PC-9 (cell line): Measurements from ENCODE around the gene PSMC2. TPM values are rescaled to one million over a fixed set of nuclear protein-coding genes. Genes with fewer than 3 reads are reported as not detected.
A peak's percentile ranks its signal among the peaks of the same experiment; 100 is the strongest.

Experiments
- BruUV-seq: library from RNA; stranded (reverse); fragments of 400-500 nt; replicated peaks from 2 replicates; lab custom pipeline; 2021; lab: Mats Ljungman, UMichigan
- CTCF ChIA-PET: fragments of 300-600 bp; sonication (Branson Sonifier 250); formaldehyde crosslinking; loops from one replicate; lab custom pipeline; 2022; ENCODE audit warnings: antibody characterized with exemption; lab: Charles Lee
- POLR2A ChIA-PET: fragments of 300-600 bp; sonication (Branson Sonifier 250); formaldehyde crosslinking; loops from one replicate; lab custom pipeline; 2022; ENCODE audit warnings: antibody characterized with exemption; ENCODE audit not compliant: unreplicated experiment; lab: Charles Lee
- DNase-seq, 2 experiments: peaks; one replicate each; pipeline versions ENCODE4 v3.0.0 to v3.0.0-alpha.2; 2015 to 2022; ENCODE audit warnings: mixed read lengths in 1 of 2
- H2AFZ ChIP-seq: fragments of 200-600 bp; sonication (generic); 2 replicates; pipeline ENCODE4 v1.8.1; 2017; ENCODE audit warnings: antibody characterized with exemption
- H3F3A ChIP-seq: fragments of 200-600 bp; sonication (generic); 2 replicates; pipeline ENCODE4 v1.8.1; 2017; ENCODE audit warnings: antibody characterized with exemption, mild to moderate bottlenecking, low read depth; ENCODE audit not compliant: insufficient read depth
- H3K27ac ChIP-seq: fragments of 200-600 bp; sonication (generic); 2 replicates; pipeline ENCODE4 v1.6.1; 2016; ENCODE audit warnings: mixed run types
- H3K27me3 ChIP-seq: fragments of 200-600 bp; sonication (generic); 2 replicates; pipeline ENCODE4 v1.6.1; 2016; ENCODE audit warnings: low read depth, mixed run types; ENCODE audit not compliant: insufficient read depth
- H3K36me3 ChIP-seq: fragments of 200-600 bp; sonication (generic); 2 replicates; pipeline ENCODE4 v1.6.1; 2016; ENCODE audit warnings: low read depth, mixed run types
- H3K4me1 ChIP-seq: fragments of 200-600 bp; sonication (generic); replicated peaks from 2 replicates; pipeline ENCODE4 v1.6.1; 2016; ENCODE audit warnings: mixed run types; ENCODE audit not compliant: insufficient read depth
- H3K4me2 ChIP-seq: fragments of 200-600 bp; sonication (generic); 2 replicates; pipeline ENCODE4 v1.6.1; 2017; ENCODE audit warnings: mixed run types
- H3K4me3 ChIP-seq: fragments of 200-600 bp; sonication (generic); 2 replicates; pipeline ENCODE4 v1.6.1; 2016; ENCODE audit warnings: mixed run types
- H3K79me2 ChIP-seq: fragments of 200-600 bp; sonication (generic); 2 replicates; pipeline ENCODE4 v1.6.1; 2017; ENCODE audit warnings: low read depth, mixed run types
- H3K9me2 ChIP-seq: fragments of 200-600 bp; sonication (generic); 2 replicates; pipeline ENCODE4 v1.8.1; 2017; ENCODE audit warnings: mild to moderate bottlenecking; ENCODE audit not compliant: insufficient read depth
- H3K9me3 ChIP-seq: fragments of 200-600 bp; sonication (generic); 2 replicates; pipeline ENCODE4 v1.8.1; 2016; ENCODE audit warnings: low read depth; ENCODE audit not compliant: insufficient read depth
- H4K20me1 ChIP-seq: fragments of 200-600 bp; sonication (generic); 2 replicates; pipeline ENCODE4 v1.8.1; 2017; ENCODE audit not compliant: insufficient read depth
- CTCF ChIP-seq: fragments of 200-600 bp; sonication (generic); conservative IDR thresholded peaks from 2 replicates; pipeline ENCODE4 v1.6.1; 2017; ENCODE audit warnings: mixed run types, antibody characterized with exemption, mild to moderate bottlenecking, moderate library complexity
- EZH2 ChIP-seq: fragments of 200-600 bp; sonication (generic); IDR thresholded peaks from 2 replicates; pipeline ENCODE4 v1.8.0; 2017; ENCODE audit warnings: antibody characterized with exemption, low read depth
- intact Hi-C: fragments of 100-400 bp; cut with micrococcal nuclease; formaldehyde crosslinking; loops from one replicate; pipeline ENCODE4 v1.10.0; 2022; ENCODE audit not compliant: unreplicated experiment
- total RNA-seq: library from RNA; stranded (reverse); gene quantifications from 2 replicates; pipeline ENCODE4 v1.2.3, GENCODE V29; 2021

Gene PSMC2
- total RNA-seq, 1 experiment from 2014 or later: 196 TPM

- no TSS peak for BruUV-seq
- Histone ChIP-seq H3K4me2 (no peak overlapping the region), H3F3A (peaks cover 6% of the 10 kb centered on the region; the same call in 1 of the 2 replicates), H3K27ac (no peak overlapping the region), H3K36me3 (no peaks in the 10 kb centered on the region), H3K27me3 (no peaks in the 10 kb centered on the region), H3K9me3 (no peaks in the 10 kb centered on the region), H3K4me3 (no peak overlapping the region), H3K79me2 (no peaks in the 10 kb centered on the region), H2AFZ (no peak overlapping the region), H3K9me2 (no peaks in the 10 kb centered on the region), H4K20me1 (no peaks in the 10 kb centered on the region), H3K4me1 (no peaks in the 10 kb centered on the region)
- intact Hi-C loops: no loop called here
- ChIA-PET CTCF (no interaction called here), POLR2A (no interaction called here)
- no peak for TF ChIP-seq CTCF
- TF ChIP-seq EZH2: no peak
- DNase-seq: no peak
These were observed 26.6 kb downstream of the PSMC2 start for GRCh38 chr7:103373866-103374643.

- Histone ChIP-seq H3K36me3 (no peaks in the 10 kb centered on the region), H3K27ac (no peak overlapping the region), H3K79me2 (no peaks in the 10 kb centered on the region), H3K4me1 (no peaks in the 10 kb centered on the region), H2AFZ (peak overlapping the region; percentile 18; the same call in 1 of the 2 replicates), H3K9me2 (no peaks in the 10 kb centered on the region), H3F3A (peaks cover 9% of the 10 kb centered on the region; the same call in 1 of the 2 replicates), H3K9me3 (no peaks in the 10 kb centered on the region; the same call in 1 of the 2 replicates), H3K4me3 (no peak overlapping the region), H3K27me3 (no peaks in the 10 kb centered on the region), H4K20me1 (no peaks in the 10 kb centered on the region), H3K4me2 (no peak overlapping the region)
- TF ChIP-seq EZH2 (no peak), CTCF (no peak)
- no peak for DNase-seq
- intact Hi-C loops: no loop called here
- ChIA-PET POLR2A (no interaction called here), CTCF (no interaction called here)
- BruUV-seq: no TSS peak
These were observed 32.0 kb downstream of the PSMC2 start for GRCh38 chr7:103379270-103379975.

DNA sequence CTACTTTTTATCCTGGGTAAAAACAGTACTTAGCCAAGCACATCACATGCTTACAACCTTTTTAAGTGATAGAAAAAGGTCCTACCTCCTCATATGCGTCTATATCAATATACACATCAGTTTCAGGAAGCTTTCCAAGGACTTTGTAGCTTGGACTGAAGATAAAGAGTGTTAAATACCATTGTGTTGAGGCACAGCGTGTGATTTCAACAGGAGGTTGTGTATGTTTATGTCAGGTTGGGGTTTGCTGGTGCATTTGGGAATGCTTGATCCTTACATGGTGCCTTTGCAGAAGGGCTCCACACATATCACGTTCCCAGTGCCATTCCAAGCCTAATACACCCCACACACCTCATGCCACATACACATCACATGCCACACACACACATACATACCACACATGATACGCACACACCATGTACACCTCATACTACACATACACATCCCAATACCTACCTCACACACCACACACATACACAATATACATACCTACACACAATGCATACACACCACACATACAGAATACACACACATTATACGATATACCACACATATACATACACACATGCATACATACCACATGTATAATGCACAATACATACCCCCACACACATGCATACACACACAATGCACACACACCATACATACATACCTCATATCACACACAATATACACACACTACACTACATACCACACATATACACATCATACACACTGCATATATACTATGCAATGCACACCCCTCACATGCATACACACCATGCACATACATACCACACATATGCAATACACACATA, 33.1 kb downstream of the PSMC2 start:
- no peak overlapping the region for H2AFZ ChIP-seq
- DNase-seq: no peak
- no peak overlapping the region for H3K4me2 ChIP-seq
- no peak overlapping the region for H3K27ac ChIP-seq
- no peak overlapping the region for H3K4me3 ChIP-seq
- no TSS peak for BruUV-seq
- H3K9me3 ChIP-seq: no peaks in the 10 kb centered on the region; the same call in 1 of the 2 replicates
- H3K9me2 ChIP-seq: no peaks in the 10 kb centered on the region
- H3K27me3 ChIP-seq: no peaks in the 10 kb centered on the region
- no peaks in the 10 kb centered on the region for H3K36me3 ChIP-seq
- no peaks in the 10 kb centered on the region for H4K20me1 ChIP-seq
- no peak for TF ChIP-seq CTCF
- no peak for TF ChIP-seq EZH2
- no peaks in the 10 kb centered on the region for H3K4me1 ChIP-seq
- peaks cover 9% of the 10 kb centered on the region; the same call in 1 of the 2 replicates for H3F3A ChIP-seq
- H3K79me2 ChIP-seq: no peaks in the 10 kb centered on the region
- POLR2A ChIA-PET: no interaction called here
- CTCF ChIA-PET: no interaction called here
- intact Hi-C loops: no loop called here
